ENCODE results near the gene INPP4A. TPM values are rescaled to one million over a fixed set of nuclear protein-coding genes. Genes with fewer than 3 reads are reported as not detected.

The INPP4A gene
- total and polyA plus RNA-seq, 2 of the 13 experiments (the other 11 are each of a cell fraction or from before 2014, with no cell fraction given), result 10.1 to 10.9 TPM

DNA sequence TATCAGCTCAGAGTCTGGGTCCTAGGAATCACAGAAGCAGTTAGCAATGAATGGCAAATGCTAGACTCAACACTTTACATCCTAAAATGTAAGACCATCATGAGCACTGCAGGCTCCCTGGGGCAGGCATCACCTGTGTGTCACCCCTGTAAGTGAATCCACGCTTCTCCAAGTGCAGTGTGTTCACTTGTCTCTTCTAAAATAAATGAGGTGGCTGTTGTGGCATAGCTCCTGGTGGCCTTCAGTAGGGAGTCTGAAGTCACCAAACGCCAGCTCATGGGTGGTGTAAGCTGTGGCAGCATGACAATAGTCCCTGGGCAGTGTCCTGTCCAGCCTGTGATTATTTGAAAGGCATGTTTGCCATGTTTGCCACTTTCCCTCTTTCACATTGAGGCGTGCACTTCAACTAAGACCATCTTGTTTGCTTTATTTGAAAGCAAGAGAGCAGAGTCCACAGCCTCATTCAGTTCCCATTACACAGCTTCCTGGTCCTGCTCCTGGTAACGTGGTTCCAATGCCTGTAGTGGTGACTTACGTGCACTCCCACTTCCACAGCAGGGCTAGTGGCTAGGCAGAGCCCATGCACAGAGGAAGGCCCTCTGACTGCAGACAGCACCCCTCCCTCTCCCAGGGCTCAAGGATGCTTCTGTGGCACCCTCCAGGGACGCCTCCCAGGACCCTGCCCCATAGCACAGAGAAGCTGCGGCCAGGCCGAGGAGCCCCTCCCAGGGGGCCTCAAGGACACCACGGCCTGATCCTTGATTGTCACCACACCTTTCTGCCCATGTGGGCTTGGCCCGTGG is 139.4 kb downstream of the INPP4A start (continued):
- TF ChIP-seq, protein P1, sequence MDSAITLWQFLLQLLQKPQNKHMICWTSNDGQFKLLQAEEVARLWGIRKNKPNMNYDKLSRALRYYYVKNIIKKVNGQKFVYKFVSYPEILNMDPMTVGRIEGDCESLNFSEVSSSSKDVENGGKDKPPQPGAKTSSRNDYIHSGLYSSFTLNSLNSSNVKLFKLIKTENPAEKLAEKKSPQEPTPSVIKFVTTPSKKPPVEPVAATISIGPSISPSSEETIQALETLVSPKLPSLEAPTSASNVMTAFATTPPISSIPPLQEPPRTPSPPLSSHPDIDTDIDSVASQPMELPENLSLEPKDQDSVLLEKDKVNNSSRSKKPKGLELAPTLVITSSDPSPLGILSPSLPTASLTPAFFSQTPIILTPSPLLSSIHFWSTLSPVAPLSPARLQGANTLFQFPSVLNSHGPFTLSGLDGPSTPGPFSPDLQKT (CRISPR knock-in tag; IDR thresholded peaks at IDR 0.05; ENCODE audit: borderline replicate concordance), result no peak
- TF ChIP-seq DNMT1 (CRISPR knock-in tag; IDR thresholded peaks at IDR 0.05) (0 out of 2 replicates have a peak, but pooled peaks have one; percentile 65), ZFP41 (CRISPR knock-in tag; IDR thresholded peaks at IDR 0.05; ENCODE audit: borderline replicate concordance) (0 out of 2 replicates have a peak, but pooled peaks have one; percentile 65), ZIK1 (CRISPR knock-in tag; IDR thresholded peaks at IDR 0.05; ENCODE audit: borderline replicate concordance, low read depth) (no peak), KLF15 (CRISPR knock-in tag; IDR thresholded peaks at IDR 0.05; ENCODE audit: borderline replicate concordance) (no peak), SP5 (CRISPR knock-in tag; IDR thresholded peaks at IDR 0.05; ENCODE audit: borderline replicate concordance, low read depth) (no peak), RFX1 (IDR thresholded peaks at IDR 0.05) (no peak), SSRP1 (CRISPR knock-in tag; IDR thresholded peaks at IDR 0.05) (peak; percentile 84; the same call in 1 of the 2 replicates), ZNF256 (CRISPR knock-in tag; conservative IDR thresholded peaks at IDR 0.05) (no peak)
- TF ChIP-seq, protein P2, sequence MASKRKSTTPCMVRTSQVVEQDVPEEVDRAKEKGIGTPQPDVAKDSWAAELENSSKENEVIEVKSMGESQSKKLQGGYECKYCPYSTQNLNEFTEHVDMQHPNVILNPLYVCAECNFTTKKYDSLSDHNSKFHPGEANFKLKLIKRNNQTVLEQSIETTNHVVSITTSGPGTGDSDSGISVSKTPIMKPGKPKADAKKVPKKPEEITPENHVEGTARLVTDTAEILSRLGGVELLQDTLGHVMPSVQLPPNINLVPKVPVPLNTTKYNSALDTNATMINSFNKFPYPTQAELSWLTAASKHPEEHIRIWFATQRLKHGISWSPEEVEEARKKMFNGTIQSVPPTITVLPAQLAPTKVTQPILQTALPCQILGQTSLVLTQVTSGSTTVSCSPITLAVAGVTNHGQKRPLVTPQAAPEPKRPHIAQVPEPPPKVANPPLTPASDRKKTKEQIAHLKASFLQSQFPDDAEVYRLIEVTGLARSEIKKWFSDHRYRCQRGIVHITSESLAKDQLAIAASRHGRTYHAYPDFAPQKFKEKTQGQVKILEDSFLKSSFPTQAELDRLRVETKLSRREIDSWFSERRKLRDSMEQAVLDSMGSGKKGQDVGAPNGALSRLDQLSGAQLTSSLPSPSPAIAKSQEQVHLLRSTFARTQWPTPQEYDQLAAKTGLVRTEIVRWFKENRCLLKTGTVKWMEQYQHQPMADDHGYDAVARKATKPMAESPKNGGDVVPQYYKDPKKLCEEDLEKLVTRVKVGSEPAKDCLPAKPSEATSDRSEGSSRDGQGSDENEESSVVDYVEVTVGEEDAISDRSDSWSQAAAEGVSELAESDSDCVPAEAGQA (IDR thresholded peaks at IDR 0.05; ENCODE audit: low read depth), result no peak
- TF ChIP-seq, protein P2 (CRISPR knock-in tag; IDR thresholded peaks at IDR 0.05; ENCODE audit: borderline replicate concordance), result no peak
- TF ChIP-seq, protein P3, sequence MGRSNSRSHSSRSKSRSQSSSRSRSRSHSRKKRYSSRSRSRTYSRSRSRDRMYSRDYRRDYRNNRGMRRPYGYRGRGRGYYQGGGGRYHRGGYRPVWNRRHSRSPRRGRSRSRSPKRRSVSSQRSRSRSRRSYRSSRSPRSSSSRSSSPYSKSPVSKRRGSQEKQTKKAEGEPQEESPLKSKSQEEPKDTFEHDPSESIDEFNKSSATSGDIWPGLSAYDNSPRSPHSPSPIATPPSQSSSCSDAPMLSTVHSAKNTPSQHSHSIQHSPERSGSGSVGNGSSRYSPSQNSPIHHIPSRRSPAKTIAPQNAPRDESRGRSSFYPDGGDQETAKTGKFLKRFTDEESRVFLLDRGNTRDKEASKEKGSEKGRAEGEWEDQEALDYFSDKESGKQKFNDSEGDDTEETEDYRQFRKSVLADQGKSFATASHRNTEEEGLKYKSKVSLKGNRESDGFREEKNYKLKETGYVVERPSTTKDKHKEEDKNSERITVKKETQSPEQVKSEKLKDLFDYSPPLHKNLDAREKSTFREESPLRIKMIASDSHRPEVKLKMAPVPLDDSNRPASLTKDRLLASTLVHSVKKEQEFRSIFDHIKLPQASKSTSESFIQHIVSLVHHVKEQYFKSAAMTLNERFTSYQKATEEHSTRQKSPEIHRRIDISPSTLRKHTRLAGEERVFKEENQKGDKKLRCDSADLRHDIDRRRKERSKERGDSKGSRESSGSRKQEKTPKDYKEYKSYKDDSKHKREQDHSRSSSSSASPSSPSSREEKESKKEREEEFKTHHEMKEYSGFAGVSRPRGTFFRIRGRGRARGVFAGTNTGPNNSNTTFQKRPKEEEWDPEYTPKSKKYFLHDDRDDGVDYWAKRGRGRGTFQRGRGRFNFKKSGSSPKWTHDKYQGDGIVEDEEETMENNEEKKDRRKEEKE (IDR thresholded peaks at IDR 0.05), result no peak
- TF ChIP-seq, protein P4, sequence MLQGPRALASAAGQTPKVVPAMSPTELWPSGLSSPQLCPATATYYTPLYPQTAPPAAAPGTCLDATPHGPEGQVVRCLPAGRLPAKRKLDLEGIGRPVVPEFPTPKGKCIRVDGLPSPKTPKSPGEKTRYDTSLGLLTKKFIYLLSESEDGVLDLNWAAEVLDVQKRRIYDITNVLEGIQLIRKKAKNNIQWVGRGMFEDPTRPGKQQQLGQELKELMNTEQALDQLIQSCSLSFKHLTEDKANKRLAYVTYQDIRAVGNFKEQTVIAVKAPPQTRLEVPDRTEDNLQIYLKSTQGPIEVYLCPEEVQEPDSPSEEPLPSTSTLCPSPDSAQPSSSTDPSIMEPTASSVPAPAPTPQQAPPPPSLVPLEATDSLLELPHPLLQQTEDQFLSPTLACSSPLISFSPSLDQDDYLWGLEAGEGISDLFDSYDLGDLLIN (CRISPR knock-in tag; IDR thresholded peaks at IDR 0.05; ENCODE audit: borderline replicate concordance), result no peak
- TF ChIP-seq, protein P5, sequence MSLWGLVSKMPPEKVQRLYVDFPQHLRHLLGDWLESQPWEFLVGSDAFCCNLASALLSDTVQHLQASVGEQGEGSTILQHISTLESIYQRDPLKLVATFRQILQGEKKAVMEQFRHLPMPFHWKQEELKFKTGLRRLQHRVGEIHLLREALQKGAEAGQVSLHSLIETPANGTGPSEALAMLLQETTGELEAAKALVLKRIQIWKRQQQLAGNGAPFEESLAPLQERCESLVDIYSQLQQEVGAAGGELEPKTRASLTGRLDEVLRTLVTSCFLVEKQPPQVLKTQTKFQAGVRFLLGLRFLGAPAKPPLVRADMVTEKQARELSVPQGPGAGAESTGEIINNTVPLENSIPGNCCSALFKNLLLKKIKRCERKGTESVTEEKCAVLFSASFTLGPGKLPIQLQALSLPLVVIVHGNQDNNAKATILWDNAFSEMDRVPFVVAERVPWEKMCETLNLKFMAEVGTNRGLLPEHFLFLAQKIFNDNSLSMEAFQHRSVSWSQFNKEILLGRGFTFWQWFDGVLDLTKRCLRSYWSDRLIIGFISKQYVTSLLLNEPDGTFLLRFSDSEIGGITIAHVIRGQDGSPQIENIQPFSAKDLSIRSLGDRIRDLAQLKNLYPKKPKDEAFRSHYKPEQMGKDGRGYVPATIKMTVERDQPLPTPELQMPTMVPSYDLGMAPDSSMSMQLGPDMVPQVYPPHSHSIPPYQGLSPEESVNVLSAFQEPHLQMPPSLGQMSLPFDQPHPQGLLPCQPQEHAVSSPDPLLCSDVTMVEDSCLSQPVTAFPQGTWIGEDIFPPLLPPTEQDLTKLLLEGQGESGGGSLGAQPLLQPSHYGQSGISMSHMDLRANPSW (CRISPR knock-in tag; IDR thresholded peaks at IDR 0.05; ENCODE audit: borderline replicate concordance), result no peak
